Breast epithelium (tissue), 4 donors: ENCODE measurements around the gene ISLR2. TPM values are rescaled to one million over a fixed set of nuclear protein-coding genes. Genes with fewer than 3 reads are reported as not detected.
A peak's percentile ranks its signal among the peaks of the same experiment; 100 is the strongest.

Source experiments
- DNase-seq, 2 donors: peaks; one replicate each; pipeline ENCODE4 v3.0.0-alpha.2; 2019; ENCODE audit warnings: low spot score in 2 of 2
- H3K27ac ChIP-seq, 2 donors: fragments of 200-600 bp; sonication (generic) in 1 of 2; one replicate each; pipeline ENCODE4 v1.5.1; 2016 to 2019; ENCODE audit warnings: mild to moderate bottlenecking in 1 of 2
- H3K27me3 ChIP-seq, 2 donors: fragments of 200-600 bp; sonication (generic) in 1 of 2; one replicate each; pipeline versions ENCODE4 v1.5.1 to v1.6.0; 2017 to 2019; ENCODE audit warnings: control low read depth in 1 of 2, mild to moderate bottlenecking in 1 of 2
- H3K36me3 ChIP-seq: fragments of 200-600 bp; one replicate; pipeline ENCODE4 v1.5.1; 2019
- H3K4me1 ChIP-seq, 2 donors: fragments of 200-600 bp; sonication (generic); one replicate each; pipeline ENCODE4 v1.5.1; 2016 to 2019; ENCODE audit warnings: control low read depth in 1 of 2
- H3K4me3 ChIP-seq, 3 donors: fragments of 200-600 bp; sonication (generic); 1 replicate in 2 of 3; 2 replicates in 1 of 3; pipeline ENCODE4 v1.5.1; 2016 to 2019; ENCODE audit warnings: mild to moderate bottlenecking in 3 of 3, moderate library complexity in 2 of 3
- H3K9me3 ChIP-seq, 2 donors: fragments of 200-600 bp; sonication (generic) in 1 of 2; one replicate each; pipeline ENCODE4 v1.5.1; 2016 to 2019; ENCODE audit warnings: control low read depth in 1 of 2
- CTCF ChIP-seq, 3 donors: fragments of 450-650 bp; IDR thresholded peaks; one replicate each; pipeline ENCODE4 v1.5.1; 2016 to 2017; ENCODE audit warnings: antibody characterized with exemption in 3 of 3, mild to moderate bottlenecking in 3 of 3, moderate library complexity in 3 of 3
- POLR2A ChIP-seq: fragments of 450-650 bp; IDR thresholded peaks from one replicate; pipeline ENCODE4 v1.6.1; 2016; ENCODE audit warnings: antibody characterized with exemption, mild to moderate bottlenecking, moderate library complexity
- POLR2AphosphoS5 ChIP-seq, 3 donors: sonication (generic); formaldehyde crosslinking; IDR thresholded peaks; one replicate each; pipeline ENCODE4 v1.6.1; 2017; ENCODE audit warnings: antibody characterized with exemption in 3 of 3
- intact Hi-C: fragments of 100-400 bp; cut with DNase I; formaldehyde crosslinking; loops from one replicate; pipeline ENCODE4 v1.15.1; 2023; ENCODE audit warnings: low total_unique reads
- total RNA-seq, 3 donors: library from RNA; depleted of rRNA; stranded (reverse); fragments of >200 nt; gene quantifications; one replicate each; pipeline ENCODE4 v1.1.0, GENCODE V29; 2016

ISLR2 gene
- total RNA-seq, 3 donors from 2014 or later: 0.48 to 0.88 TPM; not detected in 1

DNA sequence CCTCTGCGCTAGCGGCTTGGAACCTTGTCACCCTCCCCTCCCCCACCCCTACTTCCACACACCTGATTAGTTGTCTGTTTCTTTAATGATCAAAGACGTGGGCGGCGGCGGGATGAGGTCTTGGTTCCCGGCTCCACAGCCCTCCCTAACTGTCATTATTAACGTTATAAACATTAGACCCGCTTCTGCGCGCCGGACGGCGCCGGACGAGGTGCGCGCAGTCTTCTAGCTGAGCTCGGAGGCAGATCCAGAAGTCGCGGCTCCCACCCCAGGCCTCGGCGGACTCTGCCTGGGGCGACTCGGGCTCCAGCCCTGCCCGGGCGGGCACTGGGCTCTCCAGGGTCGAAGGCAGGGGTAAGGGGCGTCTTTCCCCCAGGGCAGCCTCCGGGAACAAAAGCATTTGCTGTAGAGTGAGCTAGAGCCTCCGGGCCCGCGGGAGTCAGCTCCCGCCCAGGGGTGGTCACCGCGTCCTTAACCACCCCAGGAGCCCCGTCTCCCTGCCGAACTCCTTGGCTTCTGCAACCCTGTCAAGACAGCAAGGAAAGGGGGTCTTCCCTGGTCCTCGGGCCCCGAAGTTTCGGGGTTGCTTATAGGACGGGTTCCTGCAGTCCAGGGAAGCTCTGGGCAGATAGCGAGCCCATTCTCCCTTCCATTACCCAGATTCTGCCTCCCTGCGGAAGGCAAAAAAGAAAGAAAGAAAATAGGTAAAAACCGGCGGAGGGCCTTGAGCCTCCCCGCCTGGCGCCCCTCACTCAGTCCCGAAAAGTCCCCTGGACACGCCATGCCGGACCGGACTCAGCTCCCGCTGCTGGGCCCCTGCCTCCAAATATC, 2.2 kb upstream of the ISLR2 start:
- Histone ChIP-seq H3K36me3 (no peaks in the 10 kb centered on the region), H3K27me3 (peaks cover 3 to 56% of the 10 kb centered on the region in 2 donors), H3K9me3 (peaks cover 8 to 9% of the 10 kb centered on the region in 2 donors), H3K4me1 (peaks cover 7 to 16% of the 10 kb centered on the region in 2 donors), H3K4me3 (peak overlapping the region; percentile 31 to 66 (median 45)), H3K27ac (peak overlapping the region in 1 of 2 donors; percentile 33)
- intact Hi-C loops: loop anchor here (5.0 kb wide), 2 partner anchors 114 to 174 kb away; no protein-coding TSS in a partner anchor
- TF ChIP-seq POLR2A (no peak), POLR2AphosphoS5 (IDR thresholded peaks at IDR 0.05) (no peak), CTCF (IDR thresholded peaks at IDR 0.05) (no peak)
- no peak for DNase-seq

DNA sequence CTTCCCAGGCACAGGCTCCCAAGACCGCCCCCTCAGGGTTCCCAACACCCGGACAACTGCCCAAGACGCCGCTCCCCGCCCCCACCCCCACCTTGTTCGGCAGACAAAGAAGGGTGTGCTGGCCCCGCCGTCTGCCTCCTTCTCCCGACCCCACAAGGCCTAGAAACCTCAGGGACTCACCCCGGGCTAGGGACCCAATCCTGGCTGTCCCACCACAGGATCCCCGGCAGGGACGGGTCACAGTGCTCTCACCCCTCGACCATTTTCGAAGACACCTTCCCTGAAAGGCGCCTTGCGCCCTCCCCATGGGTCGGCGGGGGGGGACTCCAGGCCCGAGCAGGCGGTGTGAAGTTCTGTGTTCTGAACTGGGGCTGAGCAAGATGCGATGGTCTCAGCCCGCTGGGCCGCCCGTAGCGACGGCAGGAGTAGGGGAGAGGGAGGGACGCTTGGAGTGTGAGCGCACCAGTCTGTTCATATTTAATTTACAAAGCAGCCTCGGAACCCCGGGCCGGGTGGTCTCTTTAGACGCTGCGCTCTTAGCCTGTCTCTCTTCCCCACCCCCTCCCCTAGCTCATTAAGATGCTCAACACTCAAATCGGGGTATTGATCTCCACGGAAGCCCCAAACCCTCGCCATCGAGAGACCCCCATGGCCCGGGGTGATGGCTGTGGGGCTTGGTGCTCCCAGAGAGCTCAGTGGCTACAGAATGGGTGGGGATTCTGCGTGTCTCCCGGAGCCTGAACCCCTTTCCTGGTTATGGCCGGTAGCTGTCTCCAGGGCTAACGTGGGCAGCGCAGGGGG, 1.4 kb upstream of the ISLR2 start:
- Histone ChIP-seq H3K4me3 (peak overlapping the region; percentile 31 to 66 (median 45)), H3K27me3 (peaks cover 3 to 64% of the 10 kb centered on the region in 2 donors)

GRCh38 chr15:74129586-74130154, 716 bp upstream of the ISLR2 start:
- H3K4me1 ChIP-seq: peaks cover 7 to 16% of the 10 kb centered on the region in 2 donors
- intact Hi-C loops: loop anchor here (5.0 kb wide), 2 partner anchors 113 to 173 kb away; no protein-coding TSS in a partner anchor

More for the DNA sequence above, 1.4 kb upstream of the ISLR2 start:
- H3K27ac ChIP-seq: peak overlapping the region in 1 of 2 donors; percentile 25
- no peak for DNase-seq
- intact Hi-C loops: loop anchor here (5.0 kb wide), 2 partner anchors 113 to 173 kb away; no protein-coding TSS in a partner anchor
- no peaks in the 10 kb centered on the region for H3K36me3 ChIP-seq
- H3K4me1 ChIP-seq: peaks cover 7 to 16% of the 10 kb centered on the region in 2 donors
- TF ChIP-seq CTCF (IDR thresholded peaks at IDR 0.05) (no peak), POLR2A (no peak), POLR2AphosphoS5 (IDR thresholded peaks at IDR 0.05) (no peak)
- H3K9me3 ChIP-seq: peaks cover 10 to 15% of the 10 kb centered on the region in 2 donors

More at GRCh38 chr15:74129586-74130154, 716 bp upstream of the ISLR2 start:
- DNase-seq: no peak
- Histone ChIP-seq H3K36me3 (no peaks in the 10 kb centered on the region), H3K4me3 (peak overlapping the region; percentile 31 to 66 (median 45)), H3K27ac (no peak overlapping the region), H3K9me3 (peaks cover 10 to 20% of the 10 kb centered on the region in 2 donors), H3K27me3 (peaks cover 3 to 71% of the 10 kb centered on the region in 2 donors)
- no peak for TF ChIP-seq POLR2A
- TF ChIP-seq POLR2AphosphoS5 (IDR thresholded peaks at IDR 0.05): no peak
- TF ChIP-seq CTCF (IDR thresholded peaks at IDR 0.05): no peak
